Neural progenitor cell (in vitro differentiated cells): ENCODE results near the gene RBFOX2. TPM values are rescaled to one million over a fixed set of nuclear protein-coding genes. Genes with fewer than 3 reads are reported as not detected.

Experiments
- DNase-seq: peaks from one replicate; pipeline ENCODE4 v3.0.0-alpha.2; 2016; ENCODE audit warnings: low spot score
- H2AFZ ChIP-seq: fragments of 200-600 bp; sonication (generic); replicated peaks from 2 replicates; pipeline ENCODE4 v1.6.1; 2016; ENCODE audit warnings: antibody characterized with exemption
- H3F3A ChIP-seq: fragments of 200-600 bp; sonication (generic); 2 replicates; pipeline ENCODE4 v1.6.1; 2016; ENCODE audit warnings: antibody characterized with exemption, low read depth
- H3K27ac ChIP-seq: fragments of 200-600 bp; sonication (generic); 2 replicates; pipeline ENCODE4 v1.5.1; 2016; ENCODE audit warnings: mild to moderate bottlenecking
- H3K27me3 ChIP-seq: fragments of 200-600 bp; sonication (generic); 2 replicates; pipeline ENCODE4 v1.6.1; 2016; ENCODE audit warnings: mild to moderate bottlenecking, moderate library complexity
- H3K36me3 ChIP-seq: fragments of 200-600 bp; sonication (generic); 2 replicates; pipeline ENCODE4 v1.5.1; 2016
- H3K4me1 ChIP-seq: fragments of 200-600 bp; sonication (generic); 2 replicates; pipeline ENCODE4 v1.6.1; 2016; ENCODE audit warnings: mixed run types
- H3K4me2 ChIP-seq: fragments of 200-600 bp; sonication (generic); 2 replicates; pipeline ENCODE4 v1.6.1; 2016
- H3K4me3 ChIP-seq: fragments of 200-600 bp; sonication (generic); 2 replicates; pipeline ENCODE4 v1.5.1; 2016
- H3K79me2 ChIP-seq: fragments of 200-600 bp; sonication (generic); 2 replicates; pipeline ENCODE4 v1.6.1; 2016; ENCODE audit warnings: low read depth
- H3K9ac ChIP-seq: fragments of 200-600 bp; sonication (generic); 2 replicates; pipeline ENCODE4 v1.6.1; 2016
- H3K9me3 ChIP-seq: fragments of 200-600 bp; sonication (generic); 2 replicates; pipeline ENCODE4 v1.5.1; 2016; ENCODE audit warnings: low read depth
- H4K20me1 ChIP-seq: fragments of 200-600 bp; sonication (generic); 2 replicates; pipeline ENCODE4 v1.6.1; 2016; ENCODE audit warnings: low read depth
- H3K27ac Mint-ChIP-seq: 3 replicates; pipeline ENCODE4 v1.8.0; 2021; ENCODE audit warnings: mixed read lengths
- H3K27me3 Mint-ChIP-seq: 2 replicates; pipeline ENCODE4 v1.8.0; 2022; ENCODE audit warnings: low read depth, mild to moderate bottlenecking, inconsistent platforms, moderate library complexity, mixed read lengths; ENCODE audit not compliant: insufficient read depth
- H3K36me3 Mint-ChIP-seq: 3 replicates; pipeline ENCODE4 v1.8.0; 2021; ENCODE audit warnings: mixed read lengths
- H3K4me1 Mint-ChIP-seq: 3 replicates; pipeline ENCODE4 v1.8.0; 2021; ENCODE audit warnings: mixed read lengths
- H3K4me3 Mint-ChIP-seq: 3 replicates; pipeline ENCODE4 v1.8.0; 2021; ENCODE audit warnings: mild to moderate bottlenecking, moderate library complexity, mixed read lengths
- H3K9me3 Mint-ChIP-seq: 3 replicates; pipeline ENCODE4 v1.8.0; 2020; ENCODE audit warnings: mixed read lengths
- EZH2 ChIP-seq: fragments of 200-600 bp; sonication (generic); IDR thresholded peaks from 2 replicates; pipeline ENCODE4 v1.6.1; 2017; ENCODE audit warnings: antibody characterized with exemption, mild to moderate bottlenecking, moderate library complexity
- EZH2phosphoT487 ChIP-seq: fragments of 200-600 bp; sonication (generic); IDR thresholded peaks from 2 replicates; pipeline ENCODE4 v1.6.1; 2017; ENCODE audit warnings: antibody characterized with exemption
- total RNA-seq: library from RNA; depleted of rRNA; stranded (reverse); fragments of >200 nt; gene quantifications from 2 replicates; pipeline ENCODE4 v1.2.3, GENCODE V29; 2015; ENCODE audit warnings: low replicate concordance
- TF ChIP-seq, protein P1 (sequence below): fragments of 200-600 bp; sonication (generic); IDR thresholded peaks from 2 replicates; pipeline ENCODE4 v1.5.1; 2017; ENCODE audit warnings: antibody characterized with exemption, mild to moderate bottlenecking

The RBFOX2 gene
- total RNA-seq, 1 donor from 2014 or later = 163 TPM

DNA sequence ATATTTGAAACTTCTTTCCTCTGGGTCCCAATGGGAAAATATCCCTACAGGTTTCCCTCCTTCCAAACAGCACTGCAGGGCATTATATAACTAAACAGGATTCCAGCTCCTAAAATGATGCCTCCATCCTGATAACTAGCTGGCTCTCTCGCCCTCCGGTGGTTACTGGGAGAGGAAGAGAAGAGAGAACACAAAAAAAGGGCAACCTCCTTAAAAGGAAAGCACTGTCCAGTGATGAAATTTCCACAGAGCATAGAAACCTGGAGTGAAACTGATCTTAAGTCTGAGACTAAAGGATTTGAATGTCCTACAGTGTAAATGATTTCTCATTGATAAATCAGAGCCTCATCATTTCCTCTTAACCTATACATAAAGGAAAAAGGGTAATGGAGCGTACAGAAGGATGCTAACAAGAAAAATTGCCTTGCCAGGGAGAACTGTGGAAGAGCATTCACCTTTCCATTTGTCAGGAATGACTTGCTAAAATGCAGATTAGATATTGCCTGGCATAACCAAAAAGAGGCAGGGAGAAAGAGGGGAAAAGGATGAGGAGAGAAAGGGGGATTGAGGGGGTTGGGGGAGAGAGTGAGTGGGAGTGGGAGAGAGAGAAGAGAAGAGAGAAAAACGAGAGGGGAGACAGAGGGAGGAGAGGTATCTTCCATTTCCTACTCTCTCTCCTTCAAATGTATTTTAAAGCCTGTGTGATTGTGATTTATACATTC is 189.6 kb downstream of the RBFOX2 start:
- no peaks in the 10 kb centered on the region for H3K27me3 ChIP-seq
- peak overlapping the region; percentile 91 for H3K4me3 Mint-ChIP-seq
- H3F3A ChIP-seq = peaks cover 40% of the 10 kb centered on the region
- H3K9me3 ChIP-seq = no peaks in the 10 kb centered on the region
- H3K27me3 Mint-ChIP-seq = no peaks in the 10 kb centered on the region
- H3K4me1 ChIP-seq = peaks cover 51% of the 10 kb centered on the region
- peak overlapping the region; percentile 74 for H3K27ac ChIP-seq
- H4K20me1 ChIP-seq = peaks cover 42% of the 10 kb centered on the region
- peaks cover 57% of the 10 kb centered on the region for H3K4me1 Mint-ChIP-seq
- peak overlapping the region; percentile 45 for H3K9ac ChIP-seq
- H3K4me2 ChIP-seq = peak overlapping the region; percentile 94
- peaks cover 83% of the 10 kb centered on the region for H3K79me2 ChIP-seq
- H3K4me3 ChIP-seq = peak overlapping the region; percentile 77
- no peak overlapping the region for H2AFZ ChIP-seq
- no peaks in the 10 kb centered on the region for H3K9me3 Mint-ChIP-seq
- no peaks in the 10 kb centered on the region for H3K36me3 Mint-ChIP-seq
- no peak for TF ChIP-seq EZH2
- TF ChIP-seq, protein P1, sequence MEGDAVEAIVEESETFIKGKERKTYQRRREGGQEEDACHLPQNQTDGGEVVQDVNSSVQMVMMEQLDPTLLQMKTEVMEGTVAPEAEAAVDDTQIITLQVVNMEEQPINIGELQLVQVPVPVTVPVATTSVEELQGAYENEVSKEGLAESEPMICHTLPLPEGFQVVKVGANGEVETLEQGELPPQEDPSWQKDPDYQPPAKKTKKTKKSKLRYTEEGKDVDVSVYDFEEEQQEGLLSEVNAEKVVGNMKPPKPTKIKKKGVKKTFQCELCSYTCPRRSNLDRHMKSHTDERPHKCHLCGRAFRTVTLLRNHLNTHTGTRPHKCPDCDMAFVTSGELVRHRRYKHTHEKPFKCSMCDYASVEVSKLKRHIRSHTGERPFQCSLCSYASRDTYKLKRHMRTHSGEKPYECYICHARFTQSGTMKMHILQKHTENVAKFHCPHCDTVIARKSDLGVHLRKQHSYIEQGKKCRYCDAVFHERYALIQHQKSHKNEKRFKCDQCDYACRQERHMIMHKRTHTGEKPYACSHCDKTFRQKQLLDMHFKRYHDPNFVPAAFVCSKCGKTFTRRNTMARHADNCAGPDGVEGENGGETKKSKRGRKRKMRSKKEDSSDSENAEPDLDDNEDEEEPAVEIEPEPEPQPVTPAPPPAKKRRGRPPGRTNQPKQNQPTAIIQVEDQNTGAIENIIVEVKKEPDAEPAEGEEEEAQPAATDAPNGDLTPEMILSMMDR = peak; percentile 49
- H3K27ac Mint-ChIP-seq = peak overlapping the region; percentile 77
- H3K36me3 ChIP-seq = no peaks in the 10 kb centered on the region
- DNase-seq = peak; percentile 68

DNA sequence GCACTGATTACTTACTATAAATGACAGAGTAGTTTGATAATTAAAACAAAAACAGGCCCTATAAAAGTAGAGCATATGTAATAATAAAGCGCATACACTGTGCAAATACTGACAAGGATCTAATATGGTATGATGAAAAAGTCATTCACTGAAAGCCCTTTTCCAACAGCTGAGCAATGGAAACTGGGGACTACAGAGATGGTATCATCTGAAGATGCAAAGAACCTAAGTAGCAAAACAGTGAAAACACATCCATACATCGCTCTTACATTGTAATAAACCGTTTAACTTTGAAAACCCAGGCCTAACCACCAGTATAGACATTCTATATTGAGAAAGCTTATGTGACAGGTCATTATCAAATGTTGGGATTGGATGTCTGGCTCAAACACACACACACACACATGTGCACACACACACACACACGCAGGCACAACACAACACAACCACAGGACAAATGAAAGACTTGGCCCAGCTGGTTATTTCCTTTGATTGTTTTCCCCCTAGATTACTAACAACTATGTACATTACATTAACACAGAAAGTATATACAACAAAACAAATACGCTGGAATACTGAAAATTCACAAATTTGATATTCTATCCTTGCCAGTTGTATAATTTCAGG is 191.4 kb downstream of the RBFOX2 start:
- Histone ChIP-seq H3K27ac (no peak overlapping the region), H3K4me2 (peak overlapping the region; percentile 82), H3K27me3 (no peaks in the 10 kb centered on the region), H3K9ac (no peak overlapping the region), H2AFZ (no peak overlapping the region), H3K79me2 (peaks cover 94% of the 10 kb centered on the region), H3K9me3 (no peaks in the 10 kb centered on the region), H3K4me3 (peak overlapping the region; percentile 45), H3K36me3 (no peaks in the 10 kb centered on the region), H4K20me1 (peaks cover 45% of the 10 kb centered on the region), H3F3A (peaks cover 34% of the 10 kb centered on the region), H3K4me1 (peaks cover 51% of the 10 kb centered on the region)
- TF ChIP-seq, protein P1 = no peak
- TF ChIP-seq EZH2phosphoT487 = no peak
- no peak for TF ChIP-seq EZH2
- Mint-ChIP-seq H3K4me1 (peaks cover 54% of the 10 kb centered on the region), H3K4me3 (peak overlapping the region; percentile 87), H3K36me3 (no peaks in the 10 kb centered on the region), H3K27me3 (no peaks in the 10 kb centered on the region), H3K27ac (no peak overlapping the region), H3K9me3 (no peaks in the 10 kb centered on the region)
- DNase-seq = no peak

DNA sequence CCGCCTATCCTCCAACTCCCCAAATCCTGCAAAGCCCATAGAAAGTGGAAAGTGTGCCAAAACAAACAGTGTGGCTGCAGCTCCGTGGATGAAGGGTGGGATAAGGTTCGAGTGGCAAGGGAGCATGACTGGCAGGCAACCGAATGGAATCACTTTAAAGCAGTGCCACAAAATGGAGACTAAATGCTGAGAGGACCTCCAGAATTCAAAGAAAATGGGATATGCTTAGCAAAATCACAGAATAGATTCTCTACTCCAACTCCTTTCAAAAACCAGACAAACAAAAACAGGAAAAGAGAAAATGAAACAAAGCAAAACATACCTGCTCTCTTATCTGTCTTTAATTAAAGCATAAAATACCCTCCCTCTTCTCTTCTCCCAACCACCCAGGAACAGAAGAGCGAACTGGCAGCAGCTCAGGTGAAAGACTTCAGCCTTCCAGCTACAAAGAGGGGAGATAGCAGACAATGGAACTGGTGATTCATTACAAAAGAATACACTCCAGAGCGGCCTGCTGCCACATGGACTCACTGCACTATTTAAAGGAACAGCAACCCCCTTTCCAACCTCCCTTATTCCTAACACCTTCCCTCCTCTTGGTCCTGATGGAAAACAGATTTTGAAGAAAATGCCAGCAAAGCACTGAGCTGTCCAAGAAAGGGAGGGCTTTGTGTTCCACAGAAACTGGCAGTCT is 192.5 kb downstream of the RBFOX2 start:
- peak overlapping the region; percentile 87 for H3K27ac Mint-ChIP-seq
- no peaks in the 10 kb centered on the region for H3K36me3 Mint-ChIP-seq
- Histone ChIP-seq H3K4me2 (peak overlapping the region; percentile 82), H2AFZ (no peak overlapping the region), H3K9me3 (no peaks in the 10 kb centered on the region), H3K9ac (no peak overlapping the region), H3K27me3 (no peaks in the 10 kb centered on the region), H4K20me1 (peaks cover 53% of the 10 kb centered on the region), H3F3A (peaks cover 31% of the 10 kb centered on the region), H3K4me1 (peaks cover 49% of the 10 kb centered on the region), H3K4me3 (peak overlapping the region; percentile 45), H3K36me3 (no peaks in the 10 kb centered on the region), H3K79me2 (peaks cover 94% of the 10 kb centered on the region), H3K27ac (peak overlapping the region; percentile 32)
- TF ChIP-seq EZH2phosphoT487 = no peak
- TF ChIP-seq, protein P1 = no peak
- no peak for TF ChIP-seq EZH2
- peak; percentile 75 for DNase-seq
- H3K9me3 Mint-ChIP-seq = no peaks in the 10 kb centered on the region
- peak overlapping the region; percentile 87 for H3K4me3 Mint-ChIP-seq
- peaks cover 54% of the 10 kb centered on the region for H3K4me1 Mint-ChIP-seq
- no peaks in the 10 kb centered on the region for H3K27me3 Mint-ChIP-seq
